ENCODE results near the gene PRKCA.

Gene PRKCA

GRCh38 chr17:66695098-66695497, 392.7 kb downstream of the PRKCA start:
- in situ Hi-C loops (cut with MboI; ENCODE audit: low sequenced_read_pairs) = no loop called here

- in situ Hi-C loops (cut with MboI; ENCODE audit: low sequenced_read_pairs) = no loop called here
These were observed 395.9 kb downstream of the PRKCA start for GRCh38 chr17:66698270-66698669.

- in situ Hi-C loops (cut with MboI; ENCODE audit: low sequenced_read_pairs) = no loop called here
These were observed 399.0 kb downstream of the PRKCA start for GRCh38 chr17:66701462-66701861.

- in situ Hi-C loops (cut with MboI; ENCODE audit: low sequenced_read_pairs) = no loop called here
These were observed 399.9 kb downstream of the PRKCA start for GRCh38 chr17:66702106-66702936.

- in situ Hi-C loops (cut with MboI; ENCODE audit: low sequenced_read_pairs) = no loop called here
These were observed 402.6 kb downstream of the PRKCA start for GRCh38 chr17:66704858-66705520.

- in situ Hi-C loops (cut with MboI; ENCODE audit: low sequenced_read_pairs) = no loop called here
These were observed 404.5 kb downstream of the PRKCA start for GRCh38 chr17:66706851-66707450.

- in situ Hi-C loops (cut with MboI; ENCODE audit: low sequenced_read_pairs) = loop anchor here (10.0 kb wide), 1 partner anchor 193 kb away; no protein-coding TSS in a partner anchor
These were observed 409.0 kb downstream of the PRKCA start for GRCh38 chr17:66711401-66711800.

GRCh38 chr17:66711881-66712321, 409.5 kb downstream of the PRKCA start:
- in situ Hi-C loops (cut with MboI; ENCODE audit: low sequenced_read_pairs) = loop anchor here (10.0 kb wide), 1 partner anchor 193 kb away; no protein-coding TSS in a partner anchor

- in situ Hi-C loops (cut with MboI; ENCODE audit: low sequenced_read_pairs) = loop anchor here (10.0 kb wide), 1 partner anchor 192 kb away; no protein-coding TSS in a partner anchor
These were observed 410.0 kb downstream of the PRKCA start for GRCh38 chr17:66712453-66712852.

GRCh38 chr17:66713021-66713532, 410.7 kb downstream of the PRKCA start:
- in situ Hi-C loops (cut with MboI; ENCODE audit: low sequenced_read_pairs) = loop anchor here (10.0 kb wide), 1 partner anchor 192 kb away; no protein-coding TSS in a partner anchor

- in situ Hi-C loops (cut with MboI; ENCODE audit: low sequenced_read_pairs) = loop anchor here (10.0 kb wide), 1 partner anchor 191 kb away; no protein-coding TSS in a partner anchor
These were observed 411.2 kb downstream of the PRKCA start for GRCh38 chr17:66713533-66714042.

- in situ Hi-C loops (cut with MboI; ENCODE audit: low sequenced_read_pairs) = loop anchor here (10.0 kb wide), 1 partner anchor 190 kb away; no protein-coding TSS in a partner anchor
These were observed 411.9 kb downstream of the PRKCA start for GRCh38 chr17:66714046-66715023.

GRCh38 chr17:66715076-66715675, 412.8 kb downstream of the PRKCA start:
- in situ Hi-C loops (cut with MboI; ENCODE audit: low sequenced_read_pairs) = loop anchor here (10.0 kb wide), 1 partner anchor 190 kb away; no protein-coding TSS in a partner anchor

- in situ Hi-C loops (cut with MboI; ENCODE audit: low sequenced_read_pairs) = loop anchor here (10.0 kb wide), 1 partner anchor 189 kb away; no protein-coding TSS in a partner anchor
These were observed 413.3 kb downstream of the PRKCA start for GRCh38 chr17:66715745-66716156.

- in situ Hi-C loops (cut with MboI; ENCODE audit: low sequenced_read_pairs) = loop anchor here (10.0 kb wide), 1 partner anchor 188 kb away; no protein-coding TSS in a partner anchor
These were observed 414.0 kb downstream of the PRKCA start for GRCh38 chr17:66716236-66717026.

- in situ Hi-C loops (cut with MboI; ENCODE audit: low sequenced_read_pairs) = loop anchor here (10.0 kb wide), 1 partner anchor 187 kb away; no protein-coding TSS in a partner anchor
These were observed 415.2 kb downstream of the PRKCA start for GRCh38 chr17:66717641-66718058.

- in situ Hi-C loops (cut with MboI; ENCODE audit: low sequenced_read_pairs) = no loop called here
These were observed 417.6 kb downstream of the PRKCA start for GRCh38 chr17:66720027-66720426.

GRCh38 chr17:66720567-66720966, 418.2 kb downstream of the PRKCA start:
- in situ Hi-C loops (cut with MboI; ENCODE audit: low sequenced_read_pairs) = no loop called here
